ENCODE results near the gene NIPBL.

- TF ChIP-seq CTCF (IDR thresholded peaks at IDR 0.05) (no peak), GTF2I (CRISPR knock-in tag; conservative IDR thresholded peaks at IDR 0.05) (no peak), IRF1 (CRISPR knock-in tag; IDR thresholded peaks at IDR 0.05) (no peak), ATF6 (CRISPR knock-in tag; IDR thresholded peaks at IDR 0.05) (no peak), GRHL2 (CRISPR knock-in tag; IDR thresholded peaks at IDR 0.05; ENCODE audit: insufficient replicate concordance, severe bottlenecking) (no peak), CREB1 (CRISPR knock-in tag; IDR thresholded peaks at IDR 0.05) (no peak), ATF3 (CRISPR knock-in tag; conservative IDR thresholded peaks at IDR 0.05) (no peak), FOXK1 (CRISPR knock-in tag; IDR thresholded peaks at IDR 0.05) (no peak), ETV6 (CRISPR knock-in tag; IDR thresholded peaks at IDR 0.05) (no peak), NR3C1 (CRISPR knock-in tag; conservative IDR thresholded peaks at IDR 0.05; ENCODE audit: low read depth) (no peak)
- TF ChIP-seq, protein P1, sequence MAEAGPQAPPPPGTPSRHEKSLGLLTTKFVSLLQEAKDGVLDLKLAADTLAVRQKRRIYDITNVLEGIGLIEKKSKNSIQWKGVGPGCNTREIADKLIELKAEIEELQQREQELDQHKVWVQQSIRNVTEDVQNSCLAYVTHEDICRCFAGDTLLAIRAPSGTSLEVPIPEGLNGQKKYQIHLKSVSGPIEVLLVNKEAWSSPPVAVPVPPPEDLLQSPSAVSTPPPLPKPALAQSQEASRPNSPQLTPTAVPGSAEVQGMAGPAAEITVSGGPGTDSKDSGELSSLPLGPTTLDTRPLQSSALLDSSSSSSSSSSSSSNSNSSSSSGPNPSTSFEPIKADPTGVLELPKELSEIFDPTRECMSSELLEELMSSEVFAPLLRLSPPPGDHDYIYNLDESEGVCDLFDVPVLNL (CRISPR knock-in tag; IDR thresholded peaks at IDR 0.05; ENCODE audit: borderline replicate concordance, low read depth) = no peak
Observed at GRCh38 chr5:36875790-36876298, 725 bp upstream of the NIPBL start.

Data from WTC11 (cell line).